HepG2 (cell line): ENCODE data around the gene HADHA. TPM values are rescaled to one million over a fixed set of nuclear protein-coding genes. Genes with fewer than 3 reads are reported as not detected.

Source experiments
- AGO1 ChIP-seq: fragments of 200-400 bp; formaldehyde crosslinking; IDR thresholded peaks from 2 replicates; pipeline ENCODE4 v1.6.1; 2017; ENCODE audit warnings: mild to moderate bottlenecking, low read depth, low read length, moderate library complexity; ENCODE audit not compliant: poor library complexity, severe bottlenecking
- E2F2 ChIP-seq: sonication (generic); formaldehyde crosslinking; IDR thresholded peaks from 2 replicates; pipeline ENCODE4 v1.4.0; 2020; ENCODE audit warnings: missing genetic modification reagents, borderline replicate concordance
- JUN ChIP-seq: sonication (generic); formaldehyde crosslinking; IDR thresholded peaks from 2 replicates; pipeline ENCODE4 v1.4.0; 2020; ENCODE audit warnings: mild to moderate bottlenecking, missing genetic modification reagents
- MXD3 ChIP-seq: IDR thresholded peaks from 2 replicates; pipeline ENCODE4 v1.6.1; 2016; ENCODE audit warnings: mild to moderate bottlenecking, missing biosample characterization, missing genetic modification reagents
- PBX2 ChIP-seq: IDR thresholded peaks from 2 replicates; pipeline ENCODE4 v1.6.1; 2016; ENCODE audit warnings: control low read depth
- POLR2G ChIP-seq: fragments of 200-400 bp; formaldehyde crosslinking; IDR thresholded peaks from 2 replicates; pipeline ENCODE4 v1.6.1; 2018; ENCODE audit warnings: mild to moderate bottlenecking, low read depth, low read length, moderate library complexity
- RFXAP ChIP-seq: sonication (generic); formaldehyde crosslinking; IDR thresholded peaks from 2 replicates; pipeline ENCODE4 v1.4.0; 2020; ENCODE audit warnings: missing genetic modification reagents, borderline replicate concordance
- SOX6 ChIP-seq, 2 experiments: fragments of 450-650 bp in 1 of 2; sonication (generic) in 1 of 2; formaldehyde crosslinking in 1 of 2; IDR thresholded peaks; 2 replicates each; pipeline versions ENCODE4 v1.4.0 to v1.6.1; 2017 to 2020; ENCODE audit warnings: antibody characterized with exemption in 1 of 2, mild to moderate bottlenecking in 1 of 2, missing genetic modification reagents in 1 of 2
- SP2 ChIP-seq: sonication (generic); formaldehyde crosslinking; IDR thresholded peaks from 2 replicates; pipeline ENCODE4 v1.5.1; 2020; ENCODE audit warnings: mild to moderate bottlenecking, missing genetic modification reagents
- TARDBP ChIP-seq: sonication (generic); formaldehyde crosslinking; IDR thresholded peaks from 2 replicates; pipeline ENCODE4 v1.8.0; 2022; ENCODE audit warnings: mild to moderate bottlenecking, missing genetic modification reagents
- THAP7 ChIP-seq: sonication (generic); formaldehyde crosslinking; IDR thresholded peaks from 2 replicates; pipeline ENCODE4 v1.8.1; 2023; ENCODE audit warnings: mild to moderate bottlenecking, missing genetic modification reagents
- ZBTB49 ChIP-seq: sonication (generic); formaldehyde crosslinking; IDR thresholded peaks from 2 replicates; pipeline ENCODE4 v1.4.0; 2020; ENCODE audit warnings: missing genetic modification reagents, borderline replicate concordance
- ZBTB7B ChIP-seq: sonication (generic); formaldehyde crosslinking; IDR thresholded peaks from 2 replicates; pipeline ENCODE4 v1.4.0; 2020; ENCODE audit warnings: missing genetic modification reagents
- ZMYM3 ChIP-seq: sonication (generic); formaldehyde crosslinking; IDR thresholded peaks from 2 replicates; pipeline ENCODE4 v1.5.1; 2020; ENCODE audit warnings: mild to moderate bottlenecking, missing genetic modification reagents
- ZNF232 ChIP-seq: sonication (generic); formaldehyde crosslinking; IDR thresholded peaks from 2 replicates; pipeline ENCODE4 v1.4.0; 2020; ENCODE audit warnings: missing genetic modification reagents, borderline replicate concordance
- ZNF264 ChIP-seq: sonication (generic); formaldehyde crosslinking; IDR thresholded peaks from 2 replicates; pipeline ENCODE4 v1.4.0; 2020; ENCODE audit warnings: missing genetic modification reagents
- ZNF280B ChIP-seq: sonication (generic); formaldehyde crosslinking; IDR thresholded peaks from 2 replicates; pipeline ENCODE4 v1.5.0; 2020; ENCODE audit warnings: missing genetic modification reagents, mild to moderate bottlenecking, borderline replicate concordance
- polyA plus RNA-seq, 8 experiments: library from polyadenylated mRNA; depleted of rRNA in 3 of 8; stranded (reverse) in 7 of 8; unstranded in 1 of 8; fragments of >200 nt; fragmentation: Illumina TruSeq in 4 of 8; extraction: Trizol in 4 of 8; gene quantifications; 2 replicates each; pipeline versions ENCODE4 v1.2.1 to v1.2.3, GENCODE V29; 2011 to 2016; ENCODE audit warnings: low read depth in 4 of 8, missing spikeins in 1 of 8, mixed read lengths in 1 of 8; ENCODE audit not compliant: insufficient read depth in 1 of 8
- total RNA-seq, 5 experiments: library from RNA; depleted of rRNA; stranded (reverse); fragments of >200 nt; fragmentation: Illumina TruSeq; extraction: Trizol; gene quantifications; 2 replicates each; pipeline ENCODE4 v1.2.3, GENCODE V29; 2016; ENCODE audit warnings: low read depth in 1 of 5

HADHA gene
- total and polyA plus RNA-seq, 2 of the 13 experiments (the other 11 are each of a cell fraction or from before 2014, with no cell fraction given) = 102 to 270 TPM

- 0 out of 2 replicates have a peak, but pooled peaks have one; percentile 63 for TF ChIP-seq E2F2 (CRISPR knock-in tag)
- TF ChIP-seq ZBTB7B (CRISPR knock-in tag) = peak; percentile 72; the same call in 1 of the 2 replicates
- peak; percentile 97 for TF ChIP-seq THAP7 (CRISPR knock-in tag)
- peak; percentile 38; the same call in 1 of the 2 replicates for TF ChIP-seq ZNF280B
- peak; percentile 57 for TF ChIP-seq TARDBP (CRISPR knock-in tag)
- peak; percentile 60; the same call in 1 of the 2 replicates for TF ChIP-seq RFXAP
- TF ChIP-seq MXD3 = peak; percentile 73
- TF ChIP-seq AGO1 = peak; percentile 81
- no peak; the same call in 1 of the 2 replicates for TF ChIP-seq ZMYM3 (CRISPR knock-in tag)
- TF ChIP-seq ZNF264 (CRISPR knock-in tag) = no peak
- peak; percentile 10; the same call in 1 of the 2 replicates for TF ChIP-seq SP2 (CRISPR knock-in tag)
- peak; percentile 65; the same call in 1 of the 2 replicates for TF ChIP-seq ZBTB49 (CRISPR knock-in tag)
- TF ChIP-seq JUN (CRISPR knock-in tag) = peak; percentile 2; the same call in 1 of the 2 replicates
- peak; percentile 91 for TF ChIP-seq ZNF232
- TF ChIP-seq SOX6 (IDR thresholded peaks at IDR 0.05) = no peak
- TF ChIP-seq SOX6 (CRISPR knock-in tag; IDR thresholded peaks at IDR 0.05) = peak; percentile 85
- 0 out of 2 replicates have a peak, but pooled peaks have one; percentile 8 for TF ChIP-seq PBX2
- peak; percentile 98 for TF ChIP-seq POLR2G
Observed at GRCh38 chr2:26244309-26245230, at the start of gene HADHA, which contains the start of gene HADHB (continued).
